GM18951 (cell line): Measurements from ENCODE around the gene CHCHD10.

Source experiments
- POLR2A ChIP-seq: IDR thresholded peaks from 4 replicates; pipeline ENCODE4 v1.6.1; 2011; ENCODE audit warnings: mild to moderate bottlenecking; ENCODE audit not compliant: insufficient read length, insufficient read depth; ENCODE audit errors: extremely low read depth
- in situ Hi-C: fragments of 300-500 bp; cut with MboI; formaldehyde crosslinking; loops from one replicate; pipeline ENCODE4 v1.12.0; 2022; ENCODE audit warnings: low sequenced_read_pairs, mixed read lengths, inconsistent platforms; ENCODE audit not compliant: unreplicated experiment

CHCHD10 gene

DNA sequence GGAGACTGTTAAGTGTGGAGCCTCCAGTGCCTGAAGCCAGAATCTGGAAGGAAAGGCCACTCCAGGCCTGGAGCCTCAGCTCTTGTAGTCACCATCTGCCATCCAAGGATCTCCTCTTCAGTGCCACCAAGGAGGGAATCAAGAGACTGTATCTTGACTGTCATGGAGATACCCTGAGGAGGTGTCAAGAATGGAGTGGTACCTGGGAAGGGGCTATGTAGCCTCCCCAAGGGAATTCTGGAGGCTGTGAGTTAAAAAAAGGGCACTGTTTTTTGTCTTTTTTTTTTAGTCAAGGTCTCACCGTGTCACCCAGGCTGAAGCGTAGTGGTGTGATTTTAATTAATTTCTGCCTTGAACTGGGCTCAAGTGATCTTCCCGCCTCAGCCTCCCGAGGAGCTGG lies 8.2 kb downstream of the CHCHD10 start:
- in situ Hi-C loops, result no loop called here
- no peak for TF ChIP-seq POLR2A

- no peak for TF ChIP-seq POLR2A
- in situ Hi-C loops, result no loop called here
Measured at GRCh38 chr22:23756891-23757290, 10.9 kb downstream of the CHCHD10 start.

GRCh38 chr22:23755711-23756110 lies 12.1 kb downstream of the CHCHD10 start:
- in situ Hi-C loops, result no loop called here
- TF ChIP-seq POLR2A, result no peak

DNA sequence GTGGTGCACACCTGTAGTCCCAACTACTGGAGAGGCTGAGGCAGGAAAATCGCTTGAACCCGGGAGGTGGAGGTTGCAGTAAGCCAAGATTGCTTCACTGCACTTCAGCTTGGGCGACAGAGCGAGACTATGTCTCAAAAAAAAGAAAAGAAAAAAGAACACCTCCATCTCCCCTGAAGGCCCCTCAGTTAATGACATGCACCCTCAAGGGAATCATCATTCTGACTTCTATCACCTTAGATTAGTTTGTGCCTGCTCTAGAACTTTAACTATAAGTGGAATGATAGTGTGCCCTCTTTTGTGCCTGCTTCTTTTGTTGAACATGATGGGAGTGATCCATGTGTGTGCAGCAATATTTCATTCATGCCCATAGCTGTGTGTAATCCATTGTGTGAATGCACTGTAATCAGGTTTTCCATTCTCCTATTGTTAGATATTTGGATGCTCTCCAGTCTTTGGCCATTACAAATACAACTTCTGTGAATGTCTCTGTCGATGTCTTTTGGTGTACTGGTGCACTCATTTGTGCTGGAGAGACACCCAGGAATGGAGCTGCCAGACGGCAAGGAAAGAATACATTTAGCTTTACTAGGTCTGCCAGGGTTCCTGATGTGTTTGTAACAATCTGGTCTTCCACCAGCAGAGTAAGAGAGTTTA lies 12.7 kb downstream of the CHCHD10 start:
- in situ Hi-C loops, result no loop called here
- TF ChIP-seq POLR2A, result no peak

DNA sequence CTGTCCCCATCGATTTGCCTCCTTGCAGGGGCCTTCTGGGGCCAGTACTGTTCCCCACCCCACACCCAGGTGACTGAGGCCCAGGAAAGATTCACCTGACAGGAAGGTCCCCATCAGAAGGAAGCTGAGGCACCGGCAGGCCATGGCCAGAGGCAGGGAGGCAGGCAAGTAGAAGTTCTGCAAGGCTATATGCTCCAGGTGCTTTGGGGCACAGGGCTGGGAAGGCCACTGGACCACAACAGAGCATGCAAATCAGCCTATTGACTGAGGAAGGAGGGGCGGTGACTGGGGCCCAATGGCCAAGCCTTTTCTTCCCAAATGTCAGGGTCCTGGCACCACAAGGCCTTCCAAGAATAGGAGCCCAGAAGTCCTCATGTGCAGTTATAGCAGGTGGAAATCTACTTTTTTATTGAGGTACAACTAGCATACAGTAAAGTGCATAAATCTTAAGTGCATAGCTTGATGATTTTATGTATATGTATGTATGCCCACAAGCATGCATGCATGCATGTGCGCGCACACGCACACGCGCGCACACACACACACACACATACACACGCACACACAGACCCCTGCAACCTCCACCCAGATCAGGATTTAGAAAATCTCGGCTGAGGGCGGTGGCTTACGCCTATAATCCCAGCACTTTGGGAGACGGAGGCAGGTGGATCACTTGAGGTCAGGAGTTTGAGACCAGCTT lies 13.4 kb downstream of the CHCHD10 start, which contains the start of gene VPREB3:
TSS of gene VPREB3 (minus strand) at position 206 of the 700 bp plus-strand sequence. CDS start at position 144, 62 bp downstream.
- in situ Hi-C loops, result no loop called here

GRCh38 chr22:23753385-23753784 lies 14.4 kb downstream of the CHCHD10 start:
- TF ChIP-seq POLR2A, result no peak
- in situ Hi-C loops, result no loop called here

More for the DNA sequence above, 13.4 kb downstream of the CHCHD10 start, which contains the start of gene VPREB3:
- TF ChIP-seq POLR2A, result no peak

- no peak for TF ChIP-seq POLR2A
- in situ Hi-C loops, result no loop called here
Measured at GRCh38 chr22:23752750-23753149, 15.0 kb downstream of the CHCHD10 start.

- in situ Hi-C loops, result no loop called here
- no peak for TF ChIP-seq POLR2A
Measured at GRCh38 chr22:23752090-23752691, 15.6 kb downstream of the CHCHD10 start.

- in situ Hi-C loops, result no loop called here
- no peak for TF ChIP-seq POLR2A
Measured at GRCh38 chr22:23751441-23751996, 16.3 kb downstream of the CHCHD10 start.

DNA sequence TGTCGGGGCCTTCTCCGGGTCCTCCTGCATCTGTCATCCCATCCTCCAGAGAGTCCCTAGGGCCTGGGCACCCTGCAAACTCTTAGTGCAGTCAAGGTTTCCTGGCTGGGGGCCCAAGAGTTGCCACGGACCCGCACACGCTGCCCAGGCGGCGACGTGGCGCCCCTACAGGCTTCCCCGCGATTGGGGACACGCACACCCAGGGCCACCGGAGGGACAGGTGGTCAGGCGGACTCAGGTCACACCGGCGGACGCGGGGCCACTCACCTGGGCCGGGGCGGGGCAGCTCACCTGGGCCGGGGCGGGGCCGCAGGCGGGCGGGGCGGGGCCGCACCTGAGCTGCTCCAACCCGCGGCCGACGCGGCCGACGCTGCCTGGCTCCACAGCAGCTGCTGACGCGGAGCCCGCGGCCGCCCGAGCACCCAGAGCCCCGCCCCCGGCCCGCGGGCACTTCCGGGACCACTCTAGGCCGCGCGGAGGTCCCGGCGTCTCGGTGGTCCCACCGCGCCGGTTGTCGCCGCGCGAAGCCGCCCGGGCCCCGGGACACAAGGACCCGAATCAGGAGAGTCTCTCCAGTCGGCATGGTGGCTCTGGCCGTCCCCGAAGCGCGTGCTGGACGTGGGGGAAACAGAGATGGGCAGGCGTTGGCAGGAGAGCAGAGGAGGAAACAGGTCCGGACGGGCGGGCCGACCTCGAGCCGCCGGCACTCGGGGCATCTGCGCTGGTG lies 16.9 kb downstream of the CHCHD10 start, which contains the start of gene ZNF70:
TSS of gene ZNF70 (minus strand) at position 399 of the 727 bp plus-strand sequence. CDS start 5,972 bp downstream, outside the sequence.
- peak; percentile 72 for TF ChIP-seq POLR2A
- in situ Hi-C loops, result no loop called here

DNA sequence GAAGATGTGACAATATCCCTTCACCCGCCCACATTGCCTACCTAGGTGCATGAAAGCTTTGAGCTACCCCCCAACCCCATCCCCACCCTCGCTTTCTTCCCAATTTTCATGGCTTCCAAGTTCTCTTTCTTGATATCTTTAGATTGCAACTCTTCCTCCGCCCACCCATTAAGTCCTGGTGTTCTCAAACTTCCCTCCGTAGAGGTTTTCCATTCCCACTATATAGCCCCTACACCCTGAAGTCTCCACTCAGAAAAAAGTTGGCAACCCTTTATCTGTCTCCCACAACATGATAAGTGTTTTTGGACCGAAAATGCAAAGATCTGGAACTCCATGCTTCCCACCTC lies 17.4 kb downstream of the CHCHD10 start:
- TF ChIP-seq POLR2A, result no peak
- in situ Hi-C loops, result no loop called here

DNA sequence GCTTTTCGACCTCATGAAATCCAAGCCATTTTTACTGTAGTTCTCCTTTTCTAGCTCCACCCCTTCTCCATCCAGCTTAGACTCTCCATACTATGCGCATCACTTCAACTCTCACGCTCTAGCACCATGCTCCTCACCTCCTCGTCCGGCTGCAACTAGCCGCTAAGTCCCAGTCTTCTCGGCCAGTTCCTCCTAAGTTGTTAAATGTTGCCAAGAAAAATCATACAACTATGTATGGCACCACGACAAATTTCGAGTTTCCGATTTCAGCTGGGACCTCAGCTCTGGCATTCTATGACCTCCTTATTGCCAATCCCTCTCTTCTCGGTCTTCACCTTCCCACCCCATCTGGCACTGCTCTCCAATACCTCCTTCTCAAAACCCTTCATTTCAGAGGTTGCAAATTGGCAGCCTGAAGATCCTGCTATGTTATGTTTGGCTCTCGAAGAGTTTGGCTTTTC lies 17.9 kb downstream of the CHCHD10 start:
- in situ Hi-C loops, result no loop called here
- no peak for TF ChIP-seq POLR2A

DNA sequence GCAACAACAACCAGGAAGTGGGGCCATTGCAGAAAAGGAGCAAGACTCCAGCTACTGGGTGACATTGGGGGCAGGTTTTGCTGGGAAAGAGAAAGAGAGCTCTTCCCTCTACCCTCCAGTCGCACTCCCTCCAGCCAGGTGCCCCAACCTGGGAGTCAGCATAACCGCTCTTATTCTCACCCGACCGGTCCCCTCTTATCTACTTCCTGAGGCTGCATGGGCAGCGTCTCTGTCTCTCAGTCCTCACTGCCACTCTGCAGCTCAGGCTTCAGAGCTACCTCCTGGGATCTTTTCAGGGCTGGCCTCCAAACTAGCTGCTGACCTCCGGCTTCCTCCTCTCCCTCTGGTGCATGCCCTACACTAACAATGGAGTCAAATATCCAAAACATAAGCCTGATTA lies 22.0 kb downstream of the CHCHD10 start:
- in situ Hi-C loops, result no loop called here
- TF ChIP-seq POLR2A, result no peak
